DMS53 treated with DMSO at 0.1 percent for 48 hours (cell line): ENCODE results near the gene NTRK2.

ENCODE experiments used
- DNase-seq: peaks from one replicate; lab custom pipeline; 2025; ENCODE audit not compliant: unreplicated experiment; lab: John Stamatoyannopoulos, UW

Gene NTRK2

DNA sequence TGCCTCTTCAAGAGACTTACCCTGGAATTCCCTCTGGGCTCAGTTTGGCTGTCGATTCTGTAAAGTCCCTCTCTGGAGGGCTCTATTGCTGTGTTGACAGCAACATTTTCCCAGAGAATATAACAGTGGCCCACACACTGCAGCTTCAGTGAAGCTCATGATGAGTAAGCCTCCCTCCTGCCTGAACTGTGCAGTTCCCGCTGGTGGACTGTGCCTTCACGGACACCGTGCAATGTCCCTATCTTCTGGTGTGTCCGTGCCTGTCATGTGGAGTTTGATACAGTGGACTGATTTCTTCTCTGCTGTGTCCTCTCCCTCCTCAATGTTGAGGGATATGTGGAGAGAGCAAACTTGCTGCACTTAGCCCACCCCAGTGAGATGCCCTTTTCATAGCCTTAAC, 109.0 kb downstream of the NTRK2 start:
- DNase-seq, result no peak

DNA sequence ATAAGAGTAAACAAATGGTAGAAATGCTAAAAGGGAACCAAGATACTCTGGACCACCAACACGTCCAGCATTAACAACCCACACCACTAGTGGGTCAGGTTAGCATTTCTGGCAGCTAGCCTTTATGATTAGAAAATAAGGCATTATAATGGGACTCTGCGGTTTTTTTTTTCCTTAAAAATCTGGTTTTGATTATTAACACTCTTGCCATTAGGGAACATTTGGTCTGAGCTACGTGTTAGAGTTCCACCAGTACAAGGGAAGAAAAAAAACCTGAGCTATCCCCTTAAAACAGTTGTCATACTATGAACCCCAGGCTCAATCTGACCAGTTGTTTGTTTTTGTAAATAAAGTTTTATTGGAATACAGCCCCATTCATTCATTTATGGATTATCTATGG, 110.4 kb downstream of the NTRK2 start:
- DNase-seq, result no peak

DNA sequence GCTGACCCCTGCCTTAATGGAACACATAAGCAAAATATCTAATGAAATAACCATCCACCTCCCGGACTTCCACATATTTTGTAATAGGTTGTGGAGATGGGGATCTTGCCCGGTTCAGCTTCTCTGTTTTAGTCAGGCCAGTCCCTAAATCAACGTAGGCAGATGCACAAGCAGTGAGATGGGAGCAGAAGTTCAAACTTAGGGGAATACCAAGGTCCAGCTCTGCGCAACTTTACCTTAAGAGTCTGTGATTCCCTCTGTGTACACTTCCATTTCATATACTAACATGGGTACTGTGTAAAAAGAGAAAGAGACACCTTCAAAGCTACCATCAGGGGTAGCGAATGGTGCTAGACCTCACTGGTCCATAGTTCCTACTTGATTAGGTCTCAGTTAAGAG, 110.9 kb downstream of the NTRK2 start:
- no peak for DNase-seq

DNA sequence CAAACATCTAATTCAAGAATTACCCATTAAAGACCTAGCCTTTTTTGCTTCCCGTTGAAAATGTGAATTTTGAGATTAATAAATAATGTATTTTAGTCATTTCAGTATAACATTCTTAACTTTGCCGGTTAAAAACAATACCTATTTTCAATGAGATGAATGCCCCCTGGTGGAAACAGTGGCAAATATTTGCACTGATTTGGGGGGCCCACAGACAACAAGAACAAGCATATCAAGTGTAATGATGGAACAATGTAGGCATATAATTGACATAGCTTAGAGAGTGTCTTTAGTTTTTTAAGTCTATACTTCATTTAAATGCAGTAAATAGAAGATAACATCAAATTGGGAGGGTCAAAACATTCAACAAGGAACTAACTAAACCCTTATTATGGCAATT, 111.9 kb downstream of the NTRK2 start:
- DNase-seq, result no peak

DNA sequence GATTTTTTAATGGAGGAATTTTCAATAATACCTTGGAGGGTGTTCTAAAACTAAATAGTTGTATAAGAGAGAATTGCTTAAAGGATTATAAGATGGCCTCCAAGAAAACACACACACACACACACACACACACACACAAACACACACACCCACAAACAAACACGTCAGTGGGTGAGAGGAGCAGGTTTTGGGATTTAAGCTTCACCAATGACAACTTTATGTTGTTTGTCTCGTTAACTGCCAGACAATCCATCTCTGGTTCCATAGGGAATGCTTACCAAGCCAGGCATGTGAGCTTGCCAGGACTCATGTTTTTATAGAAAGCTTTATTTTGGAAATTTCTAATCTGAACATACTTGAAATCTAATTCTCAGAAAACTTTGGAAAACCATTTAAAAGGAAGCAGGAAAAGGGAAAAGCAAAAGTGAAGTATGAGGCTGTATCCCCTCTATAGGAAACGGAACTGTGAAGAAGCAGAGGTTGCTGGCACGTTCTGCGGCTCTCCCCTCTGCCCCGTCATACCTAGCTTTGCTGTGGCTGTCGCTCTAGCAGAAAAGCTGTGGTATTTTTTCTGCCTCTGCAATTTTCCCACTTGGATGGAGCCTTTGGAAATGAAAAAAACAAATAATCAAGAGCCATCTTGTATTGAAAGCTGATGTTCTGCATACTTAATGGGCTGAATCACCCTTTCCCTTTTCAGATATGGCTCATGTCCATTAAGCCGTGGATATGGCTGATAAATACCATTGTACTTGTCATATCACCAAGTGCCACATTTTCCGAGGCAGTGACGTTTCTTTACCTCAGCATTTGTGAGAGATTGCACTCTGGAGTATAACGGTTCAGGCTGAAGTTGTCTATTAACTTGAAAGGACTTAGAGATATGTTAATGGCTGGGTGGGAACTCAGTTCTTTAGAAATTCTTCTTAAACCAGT, 112.7 kb downstream of the NTRK2 start:
- DNase-seq, result no peak

- DNase-seq, result no peak
Measured at GRCh38 chr9:84785792-84786547, 116.4 kb downstream of the NTRK2 start.

DNA sequence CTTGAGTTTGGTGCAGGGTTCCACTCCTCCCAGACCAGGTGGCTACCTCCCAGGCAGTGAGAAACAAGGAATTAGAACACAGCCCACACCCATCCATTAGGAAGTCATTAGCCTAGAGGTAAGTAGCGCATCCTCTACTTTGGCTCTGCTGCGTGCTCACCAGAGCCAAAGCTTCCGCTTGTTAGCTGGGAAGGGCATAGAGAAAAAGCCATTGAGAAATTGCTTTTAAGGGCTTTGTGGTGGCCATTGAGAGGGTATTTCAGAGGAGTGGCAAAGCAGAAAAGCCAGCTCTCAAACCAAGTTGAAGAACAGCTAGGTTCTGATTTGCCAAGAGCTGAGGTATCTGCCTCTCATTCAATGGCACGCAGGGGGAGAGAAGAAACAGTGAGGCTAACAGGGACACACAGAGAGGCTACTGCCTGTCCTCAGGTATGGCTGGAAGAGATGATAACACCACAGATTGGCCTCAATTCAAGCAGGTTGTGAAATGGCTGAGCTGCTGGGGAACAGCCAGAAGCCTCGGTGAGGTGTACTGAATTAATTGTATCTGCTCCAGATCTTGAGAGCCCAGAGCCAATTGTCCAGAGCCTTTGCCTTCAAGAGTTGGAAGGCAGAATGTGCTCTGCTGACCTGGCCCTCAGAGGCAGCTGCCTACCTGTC, 119.4 kb downstream of the NTRK2 start:
- DNase-seq, result no peak

GRCh38 chr9:84789463-84789830, 119.9 kb downstream of the NTRK2 start:
- DNase-seq, result no peak

DNA sequence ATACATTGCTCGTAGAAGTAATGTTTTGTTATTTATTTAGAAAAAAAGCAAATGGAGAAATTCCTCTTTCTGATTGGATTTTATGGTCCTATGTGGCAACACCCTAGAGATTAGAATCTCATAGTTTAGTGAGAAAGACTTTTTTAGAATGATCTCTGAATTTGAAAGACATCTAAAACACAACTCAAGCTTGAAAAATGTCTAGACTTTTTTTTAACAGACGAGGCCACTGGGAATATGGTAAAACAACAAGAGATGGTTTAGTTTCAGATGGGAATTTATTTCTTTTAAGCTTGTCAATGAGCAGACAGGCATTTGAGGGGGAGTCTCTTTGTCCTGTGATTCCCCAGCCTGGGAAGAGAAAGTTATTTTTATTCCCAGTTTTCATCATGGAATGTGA, 122.1 kb downstream of the NTRK2 start:
- DNase-seq, result no peak

DNA sequence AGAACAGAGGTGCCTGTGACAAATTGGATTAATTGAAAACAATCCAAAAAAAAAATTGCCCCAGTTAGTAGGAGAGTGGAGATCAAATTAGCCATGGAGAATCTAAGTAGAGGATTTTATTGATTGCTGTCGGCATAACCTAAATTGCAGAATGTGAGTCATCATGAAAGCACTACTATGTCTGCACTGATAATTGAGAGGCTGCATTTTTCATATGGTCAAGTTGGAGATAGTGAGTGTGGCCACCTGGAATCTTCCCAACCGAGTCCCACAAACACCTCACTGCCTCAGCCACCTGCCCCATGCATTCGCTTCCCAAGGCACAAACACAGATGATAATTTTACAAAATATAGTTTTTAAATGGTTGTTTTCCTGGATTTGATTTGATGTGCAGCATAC, 123.7 kb downstream of the NTRK2 start:
- no peak for DNase-seq

GRCh38 chr9:84794981-84795637, 125.6 kb downstream of the NTRK2 start:
- no peak for DNase-seq

DNA sequence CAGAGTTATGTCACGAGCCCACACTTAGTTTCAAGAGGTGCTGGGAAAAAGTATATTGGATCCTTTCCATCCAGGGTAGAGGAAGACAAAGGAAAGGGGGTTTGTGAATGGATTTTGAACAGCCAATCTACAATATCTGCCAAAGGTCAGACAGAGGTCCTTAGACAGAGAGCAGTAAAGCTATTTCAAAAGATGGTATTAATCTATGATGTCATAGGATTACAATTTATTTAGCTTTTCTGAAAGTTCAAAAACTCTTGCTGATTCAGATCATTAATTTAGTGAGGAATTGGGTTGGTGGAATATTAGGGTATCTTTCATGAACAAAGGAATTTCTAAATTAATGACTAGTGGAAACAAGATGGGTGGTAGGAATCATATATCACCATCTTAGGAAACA, 126.9 kb downstream of the NTRK2 start:
- DNase-seq, result no peak

GRCh38 chr9:84799251-84799650, 129.7 kb downstream of the NTRK2 start:
- no peak for DNase-seq

- DNase-seq, result no peak
Measured at GRCh38 chr9:84804951-84805694, 135.6 kb downstream of the NTRK2 start.

GRCh38 chr9:84807431-84807830, 137.9 kb downstream of the NTRK2 start:
- no peak for DNase-seq

DNA sequence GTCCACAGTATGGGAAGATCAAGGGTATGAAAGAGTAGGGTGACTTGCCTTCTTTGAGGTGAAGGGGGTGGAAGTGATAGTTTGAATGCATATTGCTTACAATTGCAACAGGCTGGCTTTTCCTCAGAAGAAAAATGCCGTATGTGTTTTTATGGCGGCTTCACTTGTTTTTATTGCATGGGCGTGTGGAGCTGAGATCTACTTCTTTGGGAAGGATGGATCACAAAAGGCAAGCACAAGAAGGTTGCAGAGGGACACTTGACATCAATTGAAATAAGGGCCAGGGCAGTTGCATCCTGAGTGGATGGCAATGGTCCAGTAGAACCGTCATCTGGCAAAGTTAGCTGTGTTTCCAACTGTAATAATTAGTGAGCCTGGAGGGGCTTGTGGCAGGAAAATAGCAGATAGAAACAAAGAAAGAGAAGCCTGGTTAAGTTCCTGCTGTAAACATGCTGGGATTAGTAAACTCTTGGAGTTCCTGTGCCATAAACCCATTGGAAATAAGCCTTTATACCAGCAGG, 138.4 kb downstream of the NTRK2 start:
- DNase-seq, result no peak

- no peak for DNase-seq
Measured at GRCh38 chr9:84808416-84808815, 138.9 kb downstream of the NTRK2 start.

GRCh38 chr9:84811072-84811750, 141.7 kb downstream of the NTRK2 start:
- no peak for DNase-seq

DNA sequence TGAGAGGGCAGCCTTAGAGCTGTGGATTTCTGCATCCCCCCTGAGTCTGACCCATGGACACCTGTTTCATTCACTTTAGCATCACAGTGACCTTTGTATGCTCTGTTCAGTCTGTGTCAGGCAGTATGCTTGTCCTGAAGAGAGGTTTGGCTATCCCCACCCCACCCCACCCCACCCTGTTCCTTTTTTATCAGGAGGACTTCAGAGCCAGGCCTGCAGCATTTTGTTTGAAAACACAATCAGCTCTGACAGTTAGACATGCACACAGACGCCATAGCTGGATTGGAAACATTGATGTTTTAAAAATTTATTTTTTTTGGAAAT, 142.2 kb downstream of the NTRK2 start:
- DNase-seq, result no peak

- no peak for DNase-seq
Measured at GRCh38 chr9:84812355-84812754, 142.8 kb downstream of the NTRK2 start.
